Islet precursor cell (in vitro differentiated cells): Measurements from ENCODE around the gene KCNJ16.

Experiments
- DNase-seq: peaks from one replicate; pipeline ENCODE4 v3.0.0-alpha.2; 2018

Gene KCNJ16

DNA sequence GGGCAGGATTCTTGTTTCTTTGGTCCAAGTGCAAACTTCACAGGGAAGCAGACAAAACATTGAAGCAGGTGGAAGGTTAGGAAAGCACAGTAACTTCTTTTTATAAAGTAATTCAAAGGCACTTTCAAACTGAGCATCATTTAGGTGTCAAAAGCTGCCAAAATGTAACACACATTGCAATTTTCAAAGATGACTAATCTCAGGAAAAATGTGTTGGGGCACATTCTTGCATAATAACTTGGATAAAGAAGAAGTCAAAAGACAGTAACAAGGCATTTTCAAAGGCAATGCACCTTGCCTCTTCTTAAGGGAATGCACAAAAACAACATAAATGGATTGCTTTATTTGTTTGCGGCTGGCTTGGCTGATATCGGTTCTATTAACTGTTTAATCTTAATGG is 97.9 kb downstream of the KCNJ16 start:
- no peak for DNase-seq

- peak; percentile 62 for DNase-seq
These were observed 98.7 kb downstream of the KCNJ16 start for GRCh38 chr17:70173681-70174080.

DNA sequence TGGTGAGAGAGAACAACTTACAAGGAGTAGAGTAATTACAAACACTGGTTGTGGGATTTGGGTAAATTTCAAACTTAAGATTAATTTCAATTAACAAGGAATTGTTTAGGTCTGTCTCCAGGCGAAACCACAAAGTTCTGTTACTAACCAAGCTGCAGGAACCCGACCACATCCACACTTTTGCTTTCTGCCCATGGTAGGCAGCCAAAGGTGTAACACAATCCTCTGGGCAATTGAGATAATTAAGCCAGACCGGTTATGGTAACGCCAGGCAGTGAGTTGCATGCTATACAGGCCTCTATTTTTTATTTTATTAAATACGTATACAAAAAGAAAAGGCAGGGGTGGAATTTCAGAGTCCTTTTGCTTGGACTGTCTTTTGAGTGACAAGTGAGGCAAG is 106.4 kb downstream of the KCNJ16 start:
- no peak for DNase-seq

GRCh38 chr17:70181866-70182265 is 106.8 kb downstream of the KCNJ16 start:
- no peak for DNase-seq

DNA sequence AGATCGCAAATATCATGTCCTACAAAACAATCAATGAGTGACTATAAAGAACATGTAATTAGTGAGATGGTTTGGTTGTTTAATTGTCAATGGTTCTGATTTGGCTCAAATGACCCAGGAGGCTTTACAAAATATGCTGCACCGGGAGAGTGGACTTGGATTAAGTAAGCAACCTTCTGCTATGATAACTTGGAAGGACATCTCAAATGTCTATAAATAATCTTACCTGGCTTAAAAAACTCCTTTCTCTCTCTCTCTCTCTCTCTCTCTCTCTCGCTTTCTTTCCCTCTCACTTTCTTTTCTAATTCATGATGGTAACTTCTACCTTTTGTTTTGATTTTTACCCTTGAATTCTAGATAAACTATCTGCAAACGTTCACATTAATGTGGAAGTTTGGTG is 108.5 kb downstream of the KCNJ16 start:
- no peak for DNase-seq

GRCh38 chr17:70184207-70184606 is 109.2 kb downstream of the KCNJ16 start:
- no peak for DNase-seq

DNA sequence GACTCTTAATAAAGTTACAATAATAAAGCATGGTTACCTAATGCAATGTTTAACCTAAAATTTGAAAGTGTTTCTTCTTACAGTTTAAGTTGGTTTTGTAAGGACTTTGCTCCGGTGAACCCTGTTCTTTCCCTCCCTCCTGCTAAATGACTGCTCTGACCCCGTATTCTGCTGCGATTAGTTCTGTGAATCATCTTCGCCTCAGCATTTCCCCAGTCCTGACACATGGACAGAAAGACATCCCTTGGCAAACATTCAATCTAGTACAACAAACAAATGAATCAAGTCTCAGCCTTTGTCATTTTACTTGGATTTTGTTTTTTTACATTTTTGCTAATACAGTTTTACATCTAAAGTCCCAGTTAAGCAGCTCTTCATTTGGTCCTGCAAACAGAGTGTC is 109.7 kb downstream of the KCNJ16 start:
- no peak for DNase-seq
